Measurements from ENCODE around the gene IFIT1B.
"Not testable (repeated sequence)": the region's sequence is repeated elsewhere in the genome, so short reads cannot be mapped to it uniquely, and the experiment has no call there.

GRCh38 chr10:89331487-89332122 is 46.3 kb upstream of the IFIT1B start:
- TF ChIP-seq POLR2A (IDR thresholded peaks at IDR 0.05), result not testable (repeated sequence)
- TF ChIP-seq, protein P1, sequence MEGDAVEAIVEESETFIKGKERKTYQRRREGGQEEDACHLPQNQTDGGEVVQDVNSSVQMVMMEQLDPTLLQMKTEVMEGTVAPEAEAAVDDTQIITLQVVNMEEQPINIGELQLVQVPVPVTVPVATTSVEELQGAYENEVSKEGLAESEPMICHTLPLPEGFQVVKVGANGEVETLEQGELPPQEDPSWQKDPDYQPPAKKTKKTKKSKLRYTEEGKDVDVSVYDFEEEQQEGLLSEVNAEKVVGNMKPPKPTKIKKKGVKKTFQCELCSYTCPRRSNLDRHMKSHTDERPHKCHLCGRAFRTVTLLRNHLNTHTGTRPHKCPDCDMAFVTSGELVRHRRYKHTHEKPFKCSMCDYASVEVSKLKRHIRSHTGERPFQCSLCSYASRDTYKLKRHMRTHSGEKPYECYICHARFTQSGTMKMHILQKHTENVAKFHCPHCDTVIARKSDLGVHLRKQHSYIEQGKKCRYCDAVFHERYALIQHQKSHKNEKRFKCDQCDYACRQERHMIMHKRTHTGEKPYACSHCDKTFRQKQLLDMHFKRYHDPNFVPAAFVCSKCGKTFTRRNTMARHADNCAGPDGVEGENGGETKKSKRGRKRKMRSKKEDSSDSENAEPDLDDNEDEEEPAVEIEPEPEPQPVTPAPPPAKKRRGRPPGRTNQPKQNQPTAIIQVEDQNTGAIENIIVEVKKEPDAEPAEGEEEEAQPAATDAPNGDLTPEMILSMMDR (IDR thresholded peaks at IDR 0.05), result not testable (repeated sequence)

Measured in heart left ventricle (tissue), 13 donors.